Kidney epithelial cell (primary cell): ENCODE measurements around the gene PGLYRP2. TPM values are rescaled to one million over a fixed set of nuclear protein-coding genes. Genes with fewer than 3 reads are reported as not detected.
A peak's percentile ranks its signal among the peaks of the same experiment; 100 is the strongest.

ENCODE experiments used
- DNase-seq: peaks from one replicate; pipeline ENCODE4 v3.0.0-alpha.2; 2010; ENCODE audit warnings: low read depth
- H3K27me3 ChIP-seq: 2 replicates; pipeline ENCODE4 v1.6.0; 2011; ENCODE audit warnings: low read length; ENCODE audit not compliant: control insufficient read depth, insufficient read depth
- H3K36me3 ChIP-seq: 2 replicates; pipeline ENCODE4 v1.5.1; 2011; ENCODE audit warnings: low read length; ENCODE audit not compliant: control insufficient read depth, insufficient read depth
- H3K4me3 ChIP-seq: 2 replicates; pipeline ENCODE4 v1.5.1; 2011; ENCODE audit warnings: low read depth, mild to moderate bottlenecking, control low read depth, low read length
- CTCF ChIP-seq: IDR thresholded peaks from 2 replicates; pipeline ENCODE4 v1.5.1; 2011; ENCODE audit warnings: mild to moderate bottlenecking, moderate library complexity, low read length, control low read depth, inconsistent platforms; ENCODE audit not compliant: insufficient read depth, poor library complexity, severe bottlenecking
- total RNA-seq: library from RNA; depleted of rRNA; stranded (reverse); fragments of >200 nt; gene quantifications from 2 replicates; pipeline ENCODE4 v1.2.3, GENCODE V29; 2015

The PGLYRP2 gene
- total RNA-seq, 1 donor from 2014 or later = not detected

DNA sequence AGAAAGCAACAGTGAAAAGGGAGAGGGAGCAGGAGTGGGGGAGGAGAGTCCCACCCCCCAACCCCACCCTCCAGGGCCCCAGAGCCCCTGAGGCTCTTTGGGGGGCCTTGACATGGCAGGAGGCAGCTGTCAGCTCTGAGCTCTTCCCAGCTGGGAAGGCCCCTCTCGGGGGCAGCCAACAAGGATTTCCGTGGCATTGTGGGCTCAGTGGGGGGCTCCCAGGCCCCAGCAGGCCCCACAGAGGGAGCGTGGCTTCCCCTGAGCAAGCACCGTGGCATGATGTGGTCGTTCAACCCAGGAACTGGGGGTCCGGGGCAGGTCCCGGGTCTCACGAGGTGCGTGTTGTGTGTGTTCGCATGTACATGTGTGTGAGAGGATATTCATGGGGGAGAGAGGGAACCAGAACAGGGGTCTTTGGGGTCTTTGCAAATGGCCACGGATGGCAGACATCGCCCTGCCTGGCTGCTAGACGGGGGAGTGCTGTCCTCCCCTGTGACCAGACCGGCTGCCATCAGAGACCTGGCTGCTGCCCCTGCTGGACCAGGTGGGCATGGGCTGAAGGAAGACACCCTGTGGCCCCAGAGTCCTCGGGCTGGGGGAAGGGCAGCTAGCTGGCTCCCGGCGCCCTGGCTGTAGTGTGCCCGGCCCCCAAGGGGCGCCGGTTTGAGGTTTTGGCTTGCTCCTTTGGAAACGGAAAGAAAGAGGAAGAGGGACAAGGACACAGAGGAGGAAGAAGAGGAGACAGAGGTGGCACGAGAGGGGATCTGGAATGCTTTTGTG is 56.8 kb downstream of the PGLYRP2 start:
- H3K27me3 ChIP-seq = no peaks in the 10 kb centered on the region
- H3K4me3 ChIP-seq = no peak overlapping the region
- DNase-seq = no peak
- H3K36me3 ChIP-seq = peaks cover 5% of the 10 kb centered on the region
- no peak for TF ChIP-seq CTCF

DNA sequence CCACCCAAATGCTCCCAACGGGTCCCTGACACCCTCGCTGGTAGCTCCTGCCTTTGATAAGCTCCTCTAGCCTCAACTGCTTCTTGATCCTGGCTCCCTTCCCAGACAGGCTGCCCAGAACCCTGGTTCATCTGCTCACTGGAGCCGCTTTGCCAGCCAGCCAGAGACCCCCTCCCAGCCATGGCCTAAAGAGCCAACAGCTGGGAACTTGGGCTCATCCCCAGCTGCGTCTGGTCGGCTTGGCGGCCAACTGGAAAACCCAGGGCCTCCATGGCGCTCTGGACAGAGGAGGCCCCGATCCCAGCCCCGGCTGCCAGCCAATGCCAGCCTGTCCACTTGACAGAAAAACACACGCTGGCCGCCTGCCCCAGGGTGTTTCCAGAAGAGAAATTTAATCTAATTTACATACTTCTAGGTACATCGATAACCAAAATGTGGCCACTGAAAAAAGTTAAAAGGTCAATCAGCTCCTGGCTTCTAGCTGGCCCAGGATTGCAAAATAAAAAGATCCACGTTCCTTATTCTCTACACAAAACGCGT is 57.5 kb downstream of the PGLYRP2 start:
- no peak for TF ChIP-seq CTCF
- Histone ChIP-seq H3K27me3 (no peaks in the 10 kb centered on the region), H3K4me3 (no peak overlapping the region), H3K36me3 (peaks cover 5% of the 10 kb centered on the region)
- DNase-seq = no peak

GRCh38 chr19:15421136-15421695 is 58.1 kb downstream of the PGLYRP2 start:
- H3K36me3 ChIP-seq = peaks cover 4% of the 10 kb centered on the region
- no peak overlapping the region for H3K4me3 ChIP-seq
- TF ChIP-seq CTCF = no peak
- no peak for DNase-seq
- no peaks in the 10 kb centered on the region for H3K27me3 ChIP-seq

- H3K36me3 ChIP-seq = peaks cover 3% of the 10 kb centered on the region
- no peak for TF ChIP-seq CTCF
- H3K4me3 ChIP-seq = peak overlapping the region; percentile 35
- no peak for DNase-seq
- H3K27me3 ChIP-seq = no peaks in the 10 kb centered on the region
These were observed 59.8 kb downstream of the PGLYRP2 start for GRCh38 chr19:15419413-15420025.

Other genes starting within 250 kb of the PGLYRP2 start
- 0.79 and 3.4 TPM in 2 replicates for gene EPHX3, start 247.1 kb downstream of the PGLYRP2 start, total RNA-seq
- gene BRD4, start 147.0 kb downstream of the PGLYRP2 start, total RNA-seq = 42.4 and 48.1 TPM in 2 replicates
- gene AKAP8, start 99.7 kb downstream of the PGLYRP2 start, total RNA-seq = 19.2 and 31.4 TPM in 2 replicates
- 74.7 and 79.8 TPM in 2 replicates for gene AKAP8L, start 60.5 kb downstream of the PGLYRP2 start, total RNA-seq
- gene WIZ, start 29.5 kb downstream of the PGLYRP2 start, total RNA-seq = 42.7 and 64.1 TPM in 2 replicates
- gene RASAL3, start 15.0 kb downstream of the PGLYRP2 start, total RNA-seq = not detected in 2 replicates
- not detected in 2 replicates for gene CYP4F22, start 29.0 kb upstream of the PGLYRP2 start, total RNA-seq
- gene CYP4F8, start 135.7 kb upstream of the PGLYRP2 start, total RNA-seq = not detected in 2 replicates
- gene CYP4F3, start 161.4 kb upstream of the PGLYRP2 start, total RNA-seq = not detected in 2 replicates
- not detected in 2 replicates for gene CYP4F12, start 193.6 kb upstream of the PGLYRP2 start, total RNA-seq
- not detected in 2 replicates for gene OR10H2, start 248.5 kb upstream of the PGLYRP2 start, total RNA-seq